Neural cell (in vitro differentiated cells): ENCODE measurements around the gene FBXL17. TPM values are rescaled to one million over a fixed set of nuclear protein-coding genes. Genes with fewer than 3 reads are reported as not detected.

Experiments used
- H2AFZ ChIP-seq: fragments of 200-600, 300-800 bp; sonication (generic), shearing (Covaris generic); 2 replicates; pipeline ENCODE4 v1.6.0; 2014; ENCODE audit warnings: low read depth, mild to moderate bottlenecking, antibody characterized with exemption, low read length, moderate library complexity
- H3F3A ChIP-seq: fragments of 200-600 bp; shearing (Covaris generic); 2 replicates; pipeline ENCODE4 v1.6.1; 2016; ENCODE audit warnings: mild to moderate bottlenecking, moderate library complexity, mixed read lengths, antibody characterized with exemption, low read length; ENCODE audit not compliant: insufficient read depth, poor library complexity, severe bottlenecking
- H3K27ac ChIP-seq: fragments of 200-600, 300-800 bp; sonication (generic), shearing (Covaris generic); 2 replicates; pipeline ENCODE4 v1.5.1; 2014; ENCODE audit warnings: mild to moderate bottlenecking, low read length, moderate library complexity
- H3K27me3 ChIP-seq: fragments of 300-800, 200-600 bp; sonication (generic), shearing (Covaris generic); 2 replicates; pipeline ENCODE4 v1.6.0; 2014; ENCODE audit warnings: mild to moderate bottlenecking, low read depth, low read length, moderate library complexity; ENCODE audit not compliant: insufficient read depth
- H3K36me3 ChIP-seq: fragments of 300-800, 200-600 bp; sonication (generic), shearing (Covaris generic); 2 replicates; pipeline ENCODE4 v1.5.1; 2014; ENCODE audit warnings: mild to moderate bottlenecking, antibody characterized with exemption, low read length, moderate library complexity; ENCODE audit not compliant: insufficient read depth
- H3K4me2 ChIP-seq: fragments of 300-800, 200-600 bp; sonication (generic), shearing (Covaris generic); 2 replicates; pipeline ENCODE4 v1.6.0; 2014; ENCODE audit warnings: mild to moderate bottlenecking, low read length
- H3K4me3 ChIP-seq: fragments of 300-800, 200-600 bp; sonication (generic), shearing (Covaris generic); 2 replicates; pipeline ENCODE4 v1.5.1; 2014; ENCODE audit warnings: mild to moderate bottlenecking, low read length, moderate library complexity
- H3K79me2 ChIP-seq: fragments of 200-600 bp; shearing (Covaris generic); replicated peaks from 2 replicates; pipeline ENCODE4 v1.6.0; 2014; ENCODE audit warnings: mild to moderate bottlenecking, low read length, moderate library complexity; ENCODE audit not compliant: insufficient read depth
- H3K9ac ChIP-seq: fragments of 300-800, 200-600 bp; sonication (generic), shearing (Covaris generic); 2 replicates; pipeline ENCODE4 v1.6.1; 2016; ENCODE audit warnings: mild to moderate bottlenecking, low read length, mixed read lengths
- H3K9me2 ChIP-seq: fragments of 200-600 bp; shearing (Covaris generic); 2 replicates; pipeline ENCODE4 v1.6.1; 2016; ENCODE audit warnings: mild to moderate bottlenecking, low read length, mixed read lengths; ENCODE audit not compliant: insufficient read depth
- H3K9me3 ChIP-seq: fragments of 200-600, 300-800 bp; sonication (generic), shearing (Covaris generic); 2 replicates; pipeline ENCODE4 v1.6.1; 2016; ENCODE audit warnings: mild to moderate bottlenecking, mixed run types, low read length, moderate library complexity, mixed read lengths
- H4K20me1 ChIP-seq: fragments of 200-600 bp; shearing (Covaris generic); 2 replicates; pipeline ENCODE4 v1.6.1; 2016; ENCODE audit warnings: mild to moderate bottlenecking, mixed run types; ENCODE audit not compliant: insufficient read depth
- CTCF ChIP-seq: fragments of 450-650 bp; IDR thresholded peaks from 2 replicates; pipeline ENCODE4 v1.5.1; 2014; ENCODE audit warnings: antibody characterized with exemption, mild to moderate bottlenecking, moderate library complexity; ENCODE audit not compliant: poor library complexity, severe bottlenecking
- EP300 ChIP-seq: fragments of 450-650 bp; conservative IDR thresholded peaks from 2 replicates; pipeline ENCODE4 v1.6.1; 2014; ENCODE audit warnings: antibody characterized with exemption, mild to moderate bottlenecking, moderate library complexity; ENCODE audit not compliant: poor library complexity, severe bottlenecking
- EZH2 ChIP-seq: fragments of 200-600, 300-800 bp; shearing (Covaris generic), sonication (generic); IDR thresholded peaks from 2 replicates; pipeline ENCODE4 v1.6.1; 2014; ENCODE audit warnings: antibody characterized with exemption, low read length, borderline replicate concordance, mild to moderate bottlenecking; ENCODE audit not compliant: insufficient read depth, poor library complexity, severe bottlenecking
- MXI1 ChIP-seq: fragments of 450-650 bp; conservative IDR thresholded peaks from 2 replicates; pipeline ENCODE4 v1.6.1; 2014; ENCODE audit warnings: antibody characterized with exemption, mild to moderate bottlenecking; ENCODE audit not compliant: poor library complexity, severe bottlenecking
- POLR2AphosphoS5 ChIP-seq: IDR thresholded peaks from 2 replicates; pipeline ENCODE4 v1.6.1; 2012
- RAD21 ChIP-seq: fragments of 450-650 bp; conservative IDR thresholded peaks from 2 replicates; pipeline ENCODE4 v1.6.1; 2014; ENCODE audit warnings: antibody characterized with exemption, mild to moderate bottlenecking, moderate library complexity
- REST ChIP-seq: IDR thresholded peaks from 2 replicates; pipeline ENCODE4 v1.6.1; 2012; ENCODE audit warnings: borderline replicate concordance
- SMC3 ChIP-seq: fragments of 450-650 bp; conservative IDR thresholded peaks from 2 replicates; pipeline ENCODE4 v1.6.1; 2014; ENCODE audit warnings: antibody characterized with exemption, mild to moderate bottlenecking, moderate library complexity; ENCODE audit not compliant: poor library complexity
- TAF1 ChIP-seq: IDR thresholded peaks from 2 replicates; pipeline ENCODE4 v1.6.1; 2012; ENCODE audit warnings: low read depth
- polyA plus RNA-seq: library from polyadenylated mRNA; depleted of rRNA; stranded (reverse); fragments of >200 nt; gene quantifications from 2 replicates; pipeline ENCODE4 v1.2.3, GENCODE V29; 2014

Gene FBXL17
- polyA plus RNA-seq, 1 donor from 2014 or later: 19.6 TPM

DNA sequence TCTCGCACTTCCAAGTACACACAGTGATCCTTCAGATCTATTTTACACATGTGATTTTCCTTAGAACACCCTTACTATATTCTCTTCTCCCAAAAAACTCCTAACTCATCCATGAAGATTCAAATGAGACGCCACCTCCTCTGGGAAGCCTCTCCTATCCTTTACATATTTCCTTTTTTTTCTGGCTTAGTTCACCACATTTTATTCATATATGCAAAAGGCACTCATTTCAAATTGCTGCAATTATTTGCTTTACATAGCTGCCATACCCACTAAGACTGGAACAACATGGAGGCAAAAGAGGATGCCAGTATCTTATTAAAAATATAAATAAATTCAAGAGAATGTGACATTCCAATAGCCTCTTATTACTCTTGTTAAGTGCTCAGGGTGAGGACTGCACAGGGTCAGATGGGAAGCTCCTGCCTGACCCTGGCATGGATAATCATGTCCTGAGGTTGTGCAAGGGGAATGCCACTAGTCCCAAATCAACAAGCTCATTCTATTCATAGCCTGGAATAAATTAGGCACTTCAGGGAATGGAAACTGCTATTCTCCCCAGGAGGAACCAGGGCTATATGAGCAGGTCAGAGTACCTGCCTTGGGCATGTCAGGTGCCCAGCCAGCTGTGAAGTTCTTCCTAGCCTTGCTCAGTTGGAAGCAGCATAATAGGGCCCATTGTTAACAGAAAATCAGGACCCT, 262.9 kb downstream of the FBXL17 start:
- no peaks in the 10 kb centered on the region for H3K27me3 ChIP-seq
- no peaks in the 10 kb centered on the region for H3K9me2 ChIP-seq
- no peaks in the 10 kb centered on the region for H3K79me2 ChIP-seq
- H3K4me2 ChIP-seq: no peak overlapping the region
- no peak overlapping the region for H3K4me3 ChIP-seq
- no peak overlapping the region for H3K9ac ChIP-seq
- H3K9me3 ChIP-seq: no peaks in the 10 kb centered on the region
- TF ChIP-seq EP300: no peak
- no peak for TF ChIP-seq REST
- TF ChIP-seq CTCF: no peak
- TF ChIP-seq RAD21: no peak
- no peak for TF ChIP-seq EZH2
- no peak for TF ChIP-seq POLR2AphosphoS5
- TF ChIP-seq TAF1: no peak
- TF ChIP-seq SMC3: no peak
- TF ChIP-seq MXI1: no peak
- no peak overlapping the region for H2AFZ ChIP-seq
- H4K20me1 ChIP-seq: no peaks in the 10 kb centered on the region
- no peaks in the 10 kb centered on the region for H3K36me3 ChIP-seq
- no peaks in the 10 kb centered on the region for H3F3A ChIP-seq
- H3K27ac ChIP-seq: no peak overlapping the region

DNA sequence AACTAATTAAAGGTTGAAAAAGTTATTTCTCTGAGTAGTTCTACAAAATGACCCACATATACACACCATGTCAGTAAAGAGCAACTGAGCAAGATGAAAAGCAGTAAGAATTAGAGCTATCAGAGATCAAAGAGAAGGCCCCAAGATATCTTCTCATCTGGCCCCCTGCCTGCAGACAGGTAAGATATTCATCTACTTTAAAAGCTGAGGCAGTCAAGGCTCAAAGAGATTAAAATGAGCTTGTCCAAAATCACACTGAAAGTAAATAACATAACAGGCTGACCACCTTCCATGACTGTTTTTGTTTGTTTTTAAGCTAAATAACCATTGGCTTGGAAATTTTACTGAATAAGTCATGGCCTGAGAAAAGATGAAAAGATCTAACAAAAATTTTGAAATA, 266.2 kb downstream of the FBXL17 start:
- Histone ChIP-seq H3K4me3 (no peak overlapping the region), H3K9me2 (no peaks in the 10 kb centered on the region), H3K27ac (no peak overlapping the region), H2AFZ (no peak overlapping the region), H3K9ac (no peak overlapping the region), H3K27me3 (no peaks in the 10 kb centered on the region), H3F3A (no peaks in the 10 kb centered on the region), H3K79me2 (no peaks in the 10 kb centered on the region), H3K36me3 (no peaks in the 10 kb centered on the region), H3K4me2 (no peak overlapping the region), H3K9me3 (no peaks in the 10 kb centered on the region), H4K20me1 (no peaks in the 10 kb centered on the region)
- TF ChIP-seq EP300 (no peak), POLR2AphosphoS5 (no peak)

GRCh38 chr5:108113950-108114349, 267.9 kb downstream of the FBXL17 start:
- H3K4me3 ChIP-seq: no peak overlapping the region
- no peaks in the 10 kb centered on the region for H3K79me2 ChIP-seq
- H4K20me1 ChIP-seq: no peaks in the 10 kb centered on the region
- H3K36me3 ChIP-seq: no peaks in the 10 kb centered on the region
- no peaks in the 10 kb centered on the region for H3K27me3 ChIP-seq
- H3F3A ChIP-seq: no peaks in the 10 kb centered on the region
- H3K27ac ChIP-seq: no peak overlapping the region
- H3K4me2 ChIP-seq: no peak overlapping the region
- no peaks in the 10 kb centered on the region for H3K9me3 ChIP-seq
- no peak for TF ChIP-seq RAD21
- TF ChIP-seq EZH2: no peak
- TF ChIP-seq EP300: no peak
- TF ChIP-seq MXI1: no peak
- TF ChIP-seq SMC3: no peak
- no peak overlapping the region for H2AFZ ChIP-seq
- no peak overlapping the region for H3K9ac ChIP-seq
- no peaks in the 10 kb centered on the region for H3K9me2 ChIP-seq
